Stimulated activated CD8-positive, alpha-beta memory T cell treated with anti-CD3 and anti-CD28 coated beads, Interleukin-4, amount 100 ng/mL, for 1 hour (primary cell): ENCODE results near the gene SLC7A6OS.
A peak's percentile ranks its signal among the peaks of the same experiment; 100 is the strongest.

Experiments
- DNase-seq, 2 donors: peaks; one replicate each; pipeline ENCODE4 v3.0.0-alpha.2; 2020; ENCODE audit warnings: low read depth in 2 of 2, low spot score in 1 of 2

SLC7A6OS gene

DNA sequence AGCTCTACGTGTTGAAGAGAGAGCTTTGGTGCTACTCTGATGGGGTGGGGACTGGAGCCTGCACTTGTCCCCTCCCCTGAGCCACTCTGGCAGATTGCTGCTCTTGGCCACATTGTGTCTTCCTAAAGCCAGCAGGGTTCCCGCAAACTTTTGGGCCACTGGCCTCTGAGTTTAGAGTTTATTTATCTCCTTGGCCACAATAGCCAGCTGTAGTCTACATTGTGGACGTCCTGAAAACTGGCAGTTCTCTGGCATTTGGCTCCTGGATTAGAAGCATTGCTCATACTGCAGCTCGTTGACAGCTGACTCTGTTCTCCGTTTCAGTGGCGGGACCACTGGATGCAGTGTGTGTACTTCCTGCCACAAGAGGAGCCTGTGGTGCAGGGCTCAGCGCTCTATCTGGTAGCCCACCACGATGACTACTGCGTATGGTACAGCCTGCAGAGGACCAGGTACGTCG, 34.6 kb upstream of the SLC7A6OS start:
- DNase-seq = no peak

DNA sequence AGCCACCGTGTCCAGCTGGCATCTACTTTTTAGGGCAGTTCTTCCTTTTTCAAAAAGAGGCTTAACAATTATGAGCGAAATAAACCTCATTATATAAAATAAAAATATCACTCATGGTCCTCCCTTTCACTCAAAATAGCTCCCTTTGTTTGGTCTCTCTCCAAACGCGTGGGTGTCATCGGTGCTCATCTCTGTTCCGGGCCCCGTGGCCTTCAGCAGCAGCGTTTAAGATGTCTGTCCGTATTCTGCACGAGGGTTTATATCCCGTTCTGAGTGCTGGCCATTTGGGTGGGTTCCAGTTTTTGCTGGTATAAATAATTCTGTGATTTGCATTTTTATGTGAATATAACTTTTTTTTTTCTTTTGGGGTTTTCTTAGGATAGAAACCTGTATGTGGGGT, 33.5 kb upstream of the SLC7A6OS start:
- no peak for DNase-seq

GRCh38 chr16:68343137-68343536, 32.4 kb upstream of the SLC7A6OS start:
- DNase-seq = no peak

- DNase-seq = no peak
Observed at GRCh38 chr16:68342620-68343019, 31.9 kb upstream of the SLC7A6OS start.

- no peak for DNase-seq
Observed at GRCh38 chr16:68339214-68339613, 28.5 kb upstream of the SLC7A6OS start.

DNA sequence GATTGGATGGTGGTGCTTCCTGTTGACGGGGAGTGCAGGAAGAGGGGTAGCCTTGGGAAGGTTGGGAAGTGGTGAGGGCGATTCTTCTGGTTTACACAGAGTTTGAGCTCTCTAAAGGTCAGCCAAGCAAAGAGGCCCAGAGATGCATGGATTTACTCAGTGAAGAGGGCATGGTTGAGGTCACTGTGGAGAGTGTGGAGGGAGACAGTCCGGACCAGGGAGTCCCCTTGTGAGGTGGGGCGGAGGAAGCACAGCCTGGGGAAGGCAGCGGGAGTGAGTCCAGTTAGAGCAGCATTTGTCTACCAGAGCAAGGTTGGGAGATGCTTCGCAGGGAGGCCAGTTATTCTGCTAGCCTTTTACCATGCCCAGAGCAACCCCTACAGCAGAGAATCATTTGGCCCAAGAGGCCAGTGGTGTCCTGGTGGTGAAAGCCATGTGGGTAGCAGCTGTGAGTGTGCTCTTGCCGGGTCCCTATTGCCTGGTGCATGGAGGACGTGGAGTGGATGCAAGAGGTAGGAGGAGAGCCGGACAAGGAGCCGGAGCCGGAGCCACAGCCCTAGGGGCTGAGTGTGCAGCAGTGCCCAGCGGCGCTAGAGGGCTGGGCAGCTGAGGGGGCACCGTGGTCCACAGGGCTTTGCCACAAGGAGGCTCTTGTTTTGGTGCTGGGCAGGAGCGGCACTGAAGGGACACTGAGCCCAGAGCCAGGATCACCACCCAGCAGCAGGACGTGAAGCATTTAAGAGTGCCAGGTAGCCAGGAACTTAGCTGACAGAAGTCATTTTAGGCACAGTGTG, 27.8 kb upstream of the SLC7A6OS start:
- DNase-seq = no peak

- no peak for DNase-seq
Observed at GRCh38 chr16:68335175-68335574, 24.4 kb upstream of the SLC7A6OS start.

DNA sequence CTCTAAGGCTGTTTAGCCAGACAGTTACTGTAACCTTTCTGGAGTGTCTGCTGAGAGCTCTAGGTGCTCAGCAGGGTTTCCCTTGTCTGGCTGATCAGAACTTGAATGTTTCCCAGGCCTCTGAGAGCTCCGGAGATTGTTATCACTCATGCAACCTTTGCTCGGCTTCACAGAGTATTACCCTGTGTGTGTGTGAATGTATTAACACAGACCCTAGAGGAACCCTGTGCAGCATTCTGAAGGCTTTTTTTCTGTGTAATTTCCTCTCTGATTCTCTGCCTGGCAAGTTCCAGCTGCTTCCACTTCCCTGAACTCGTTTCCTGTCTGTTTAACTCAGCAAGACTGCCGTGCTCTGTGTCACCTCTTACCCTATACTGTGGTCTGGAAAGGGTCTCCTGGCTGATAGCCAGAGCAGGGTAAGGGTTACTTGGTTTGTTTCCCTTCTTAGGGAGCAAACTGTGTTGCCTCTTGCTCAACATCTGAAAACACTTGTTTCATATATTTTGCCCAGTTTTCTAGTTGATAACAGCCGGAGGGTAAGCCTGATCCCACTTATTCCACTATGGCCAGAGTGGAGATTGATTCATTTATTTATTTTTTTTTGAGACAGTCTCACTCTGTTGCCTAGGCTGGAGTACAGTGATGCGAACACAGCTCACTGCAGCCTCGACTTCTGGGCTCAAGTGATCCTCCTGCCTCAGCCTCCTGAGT, 21.8 kb upstream of the SLC7A6OS start:
- no peak for DNase-seq

GRCh38 chr16:68331879-68332410, 21.2 kb upstream of the SLC7A6OS start:
- no peak for DNase-seq

DNA sequence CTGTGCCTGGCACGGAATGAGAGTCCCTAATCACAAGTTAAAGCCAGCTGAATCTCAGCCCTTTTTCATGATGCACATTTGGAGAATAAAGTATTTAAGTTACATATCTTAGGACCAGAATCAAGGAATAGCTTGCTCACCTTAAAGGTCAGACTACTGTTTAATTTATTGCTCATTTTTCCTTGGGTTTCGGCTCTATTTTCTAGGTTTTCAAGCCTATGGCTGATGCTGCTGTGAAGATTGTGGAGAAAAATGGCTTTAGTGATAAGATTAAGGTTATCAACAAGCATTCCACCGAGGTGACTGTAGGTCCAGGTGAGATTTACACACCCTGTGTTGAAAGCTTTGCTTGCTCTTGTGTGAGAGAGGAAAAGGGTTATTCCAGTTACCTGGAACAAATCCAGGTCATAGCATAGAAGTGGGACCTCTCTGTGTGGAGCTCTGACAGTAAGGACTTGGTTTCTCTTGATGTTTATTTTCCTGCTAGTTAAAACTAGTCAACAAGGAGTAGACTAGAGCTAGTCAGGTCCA, 18.2 kb upstream of the SLC7A6OS start:
- DNase-seq = no peak

- DNase-seq = peak; percentile 48 to 58
Observed at GRCh38 chr16:68328151-68328859, 17.6 kb upstream of the SLC7A6OS start.

DNA sequence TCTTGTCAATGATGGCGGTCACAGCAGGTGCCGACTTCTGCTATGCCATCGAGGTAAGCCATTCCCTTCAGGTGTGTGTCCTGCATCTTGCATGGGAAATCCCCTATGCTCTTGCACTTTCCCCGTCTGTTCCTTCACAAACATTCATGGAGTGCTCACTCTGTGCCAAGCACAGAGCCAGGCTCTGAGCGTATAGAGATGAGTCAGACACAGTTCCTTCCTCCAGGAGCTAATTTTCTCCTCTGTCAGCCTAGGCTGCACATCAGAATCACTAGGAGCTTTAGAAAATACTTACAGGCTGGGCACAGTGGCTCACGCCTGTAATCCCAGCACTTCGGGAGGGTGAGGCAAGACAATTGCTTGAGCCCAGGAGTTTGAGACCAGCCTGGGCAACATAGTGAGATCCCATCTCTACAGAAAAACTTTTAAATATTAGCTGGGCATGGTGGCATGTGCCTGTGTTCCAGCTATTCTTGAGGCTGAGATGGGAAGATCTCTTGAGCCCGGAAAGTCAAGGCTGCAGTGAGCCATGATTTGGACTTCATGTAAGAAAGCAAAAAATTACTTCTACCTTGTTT, 14.1 kb upstream of the SLC7A6OS start:
- no peak for DNase-seq

DNA sequence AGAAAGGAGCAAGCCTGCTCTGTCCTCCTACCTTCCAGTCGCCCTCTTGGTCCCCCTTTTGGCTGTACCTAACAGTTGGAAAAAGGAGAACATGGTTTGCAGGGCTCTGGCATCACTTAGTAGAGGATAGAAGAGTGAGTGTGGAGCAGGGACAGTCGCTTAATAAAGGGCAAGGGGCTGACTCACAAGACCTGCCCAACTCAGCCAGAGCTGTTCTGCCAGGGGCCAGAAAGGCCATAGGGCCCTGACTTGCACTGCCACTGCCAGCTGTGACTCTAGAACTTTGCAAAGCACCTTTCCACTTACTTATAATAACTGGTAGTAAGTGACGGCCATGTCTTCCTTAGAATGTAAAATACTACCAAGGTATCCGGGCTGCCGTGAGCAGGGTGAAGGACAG, 13.6 kb upstream of the SLC7A6OS start:
- no peak for DNase-seq

GRCh38 chr16:68319185-68319908, 8.6 kb upstream of the SLC7A6OS start:
- DNase-seq = no peak

GRCh38 chr16:68313116-68313515, 2.4 kb upstream of the SLC7A6OS start:
- no peak for DNase-seq

DNA sequence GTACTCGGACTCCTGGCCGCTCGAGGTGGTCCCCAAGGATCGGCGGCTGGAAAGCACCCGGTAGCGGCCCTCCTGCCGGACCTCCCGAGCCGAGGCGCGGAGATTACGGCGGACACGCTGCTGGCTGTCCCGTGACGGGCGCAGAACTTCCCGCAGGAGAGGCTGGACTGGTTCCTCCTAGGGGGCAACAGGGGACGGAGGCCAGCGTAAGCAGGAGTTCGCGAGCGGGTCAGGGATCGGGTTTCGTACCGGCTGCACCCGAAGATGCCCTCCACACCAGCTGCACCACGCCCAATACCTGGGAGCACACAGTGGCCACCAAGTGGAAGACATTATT, 341 bp downstream of the SLC7A6OS start:
- DNase-seq = peak in 1 of 2 donors; percentile 1

DNA sequence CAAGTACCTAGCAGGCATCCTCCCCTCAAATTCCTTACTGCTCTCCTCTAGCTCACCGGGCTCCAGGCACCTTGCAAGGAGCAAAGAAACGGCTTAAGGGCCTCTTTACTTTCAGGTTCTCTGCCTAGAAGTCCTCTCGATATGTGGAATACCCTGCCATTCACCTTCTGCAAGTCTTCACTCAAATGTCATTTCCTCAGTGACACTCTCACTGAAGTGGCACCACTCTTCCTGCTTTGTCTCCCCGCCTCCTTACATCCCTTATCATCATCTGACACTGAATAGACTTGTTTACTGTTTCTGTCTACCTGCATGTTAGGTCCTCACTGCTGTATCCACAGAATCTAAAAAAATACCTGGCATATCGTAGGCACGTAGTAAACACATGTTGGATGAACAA, 947 bp downstream of the SLC7A6OS start:
- DNase-seq = no peak

- DNase-seq = no peak
Observed at GRCh38 chr16:68306633-68307032, 4.1 kb downstream of the SLC7A6OS start.

DNA sequence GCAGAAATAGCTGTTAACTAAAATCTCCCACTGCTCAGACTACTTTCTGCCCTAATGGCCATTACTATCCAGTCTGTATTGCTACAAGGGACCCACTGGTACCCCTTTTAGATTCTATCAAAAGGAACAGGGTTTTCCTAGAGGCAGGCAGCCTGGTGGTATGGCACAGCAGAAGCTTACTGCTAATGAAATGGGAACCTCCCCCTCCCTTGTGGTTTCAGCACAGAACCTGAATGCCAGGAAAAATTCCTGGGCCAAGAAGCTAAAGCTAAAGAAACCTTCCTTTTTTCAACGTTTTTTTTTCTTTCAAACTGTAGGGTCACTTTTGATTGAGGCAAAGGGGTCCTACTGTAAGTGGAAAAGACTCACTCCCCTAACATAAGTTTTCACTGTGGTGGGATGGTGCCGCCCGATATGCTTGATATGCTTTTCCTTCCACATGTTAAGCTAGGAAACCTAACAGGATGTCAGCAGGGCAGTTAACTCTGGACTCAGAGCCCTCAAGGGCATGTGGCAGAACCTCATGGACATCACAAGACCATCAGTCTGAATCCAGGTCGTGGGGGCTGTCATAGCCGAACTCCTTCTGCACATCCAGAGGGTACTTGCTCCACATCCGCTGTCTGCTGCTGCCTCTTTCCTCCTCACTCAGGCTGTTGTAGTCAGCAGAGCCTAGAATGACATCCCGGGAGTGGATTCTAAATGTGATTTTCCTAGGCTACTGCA, 9.8 kb downstream of the SLC7A6OS start:
- no peak for DNase-seq
